ENCODE data around the gene C2orf49.

Gene C2orf49

DNA sequence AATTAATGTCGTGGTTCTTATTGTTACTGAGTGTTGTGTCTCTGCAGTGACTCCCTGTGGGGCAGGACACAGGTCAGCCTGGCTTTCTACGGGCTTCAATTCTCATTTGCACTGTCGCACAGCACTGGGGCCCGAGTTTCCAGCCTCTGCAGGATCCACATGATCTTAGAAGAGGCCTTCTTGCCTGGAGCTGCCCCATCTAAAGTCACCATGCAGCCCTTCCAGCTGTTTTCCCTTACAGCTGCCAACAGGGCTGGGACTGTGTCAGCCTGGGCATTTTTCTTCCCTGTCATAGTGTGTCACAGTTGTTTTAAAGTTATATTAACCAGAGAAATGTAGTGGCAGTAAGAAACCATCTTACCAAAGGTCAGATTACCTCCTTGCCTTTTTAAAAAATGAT is 34.5 kb downstream of the C2orf49 start:
- H4K8ac ChIP-seq (ENCODE audit: low read depth, low read length), result no peak overlapping the region
- H3K4me3 ChIP-seq (ENCODE audit: low read length in 2 of 2), result no peak overlapping the region
- no peak overlapping the region for H3K27ac ChIP-seq (replicated peaks; ENCODE audit: low read length)
- no peak overlapping the region for H3K4me2 ChIP-seq (ENCODE audit: insufficient read depth, low read length, poor library complexity, severe bottlenecking)
- DNase-seq (ENCODE audit: low spot score), result no peak
- H3K23ac ChIP-seq (ENCODE audit: low read depth, low read length, poor library complexity), result no peak overlapping the region
- H2BK15ac ChIP-seq (ENCODE audit: low read length), result no peak overlapping the region
- H3K79me1 ChIP-seq (ENCODE audit: low read depth, low read length), result no peaks in the 10 kb centered on the region
- no CpG with 5 or more reads among the region's 4 CpGs for WGBS, 2 donors (ENCODE audit: extremely low coverage in 2 of 2, insufficient read length in 2 of 2, insufficient replicate concordance in 1 of 2)
- no peak overlapping the region for H2AK5ac ChIP-seq (ENCODE audit: low read depth, low read length)
- no peak overlapping the region for H3K14ac ChIP-seq (ENCODE audit: low read length)
- H2AFZ ChIP-seq (ENCODE audit: low read length), result no peak overlapping the region
- no peak overlapping the region for H2BK5ac ChIP-seq (ENCODE audit: low read length)
- peaks cover 7 to 71% of the 10 kb centered on the region in 2 donors for H3K36me3 ChIP-seq (replicated peaks in 1 of 2; ENCODE audit: control insufficient read depth in 2 of 2, insufficient read depth in 2 of 2, low read length in 2 of 2)
- H3K4ac ChIP-seq (ENCODE audit: low read length), result no peak overlapping the region
- H2BK12ac ChIP-seq (ENCODE audit: low read length), result no peak overlapping the region
- H2BK120ac ChIP-seq (ENCODE audit: low read depth, low read length), result no peak overlapping the region
- H3K18ac ChIP-seq (ENCODE audit: low read length), result no peak overlapping the region
- H3K9me3 ChIP-seq (replicated peaks in 1 of 2; ENCODE audit: control insufficient read depth in 2 of 2, insufficient read depth in 1 of 2, low read depth in 1 of 2, low read length in 2 of 2), result no peaks in the 10 kb centered on the region
- H3K4me1 ChIP-seq (ENCODE audit: control insufficient read depth in 2 of 2, insufficient read depth in 1 of 2, low read depth in 1 of 2, low read length in 2 of 2), result peaks cover 0 to 5% of the 10 kb centered on the region in 2 donors
- no peak overlapping the region for H3K9ac ChIP-seq (ENCODE audit: low read depth, low read length, poor library complexity)
- H3K27me3 ChIP-seq (ENCODE audit: control insufficient read depth in 3 of 3, insufficient read depth in 3 of 3, low read depth in 1 of 3, low read length in 3 of 3), result no peaks in the 10 kb centered on the region
- H4K91ac ChIP-seq (ENCODE audit: low read depth, low read length, poor library complexity), result no peak overlapping the region

DNA sequence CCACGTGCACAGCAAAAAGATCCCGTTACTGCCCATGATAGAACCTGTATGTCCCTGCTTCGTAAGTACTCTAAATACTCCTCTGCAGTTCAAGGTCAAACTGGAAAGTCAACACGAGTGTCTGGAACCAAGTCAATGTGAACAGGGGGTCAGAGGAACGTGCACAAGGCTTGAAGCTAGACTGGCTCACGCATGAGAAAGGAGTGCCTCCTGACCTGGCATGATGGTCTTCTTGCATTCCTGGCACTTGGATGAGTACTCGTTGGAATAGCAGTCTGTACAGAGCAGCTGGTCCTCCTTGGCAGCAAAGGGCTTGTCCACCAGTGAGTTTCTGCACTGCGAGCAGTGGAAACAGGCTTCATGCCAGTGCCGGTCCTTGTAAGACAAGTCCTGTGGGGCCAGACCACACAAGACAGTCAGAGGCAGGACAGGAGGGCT is 36.0 kb downstream of the C2orf49 start:
- Histone ChIP-seq H3K4ac (ENCODE audit: low read length) (no peak overlapping the region), H3K23ac (ENCODE audit: low read depth, low read length, poor library complexity) (no peak overlapping the region), H3K14ac (ENCODE audit: low read length) (no peak overlapping the region), H2BK120ac (ENCODE audit: low read depth, low read length) (no peak overlapping the region), H3K9ac (ENCODE audit: low read depth, low read length, poor library complexity) (no peak overlapping the region), H3K4me1 (ENCODE audit: control insufficient read depth in 2 of 2, insufficient read depth in 1 of 2, low read depth in 1 of 2, low read length in 2 of 2) (peaks cover 0 to 5% of the 10 kb centered on the region in 2 donors), H2AK5ac (ENCODE audit: low read depth, low read length) (no peak overlapping the region), H3K4me3 (ENCODE audit: low read length in 2 of 2) (no peak overlapping the region), H3K36me3 (replicated peaks in 1 of 2; ENCODE audit: control insufficient read depth in 2 of 2, insufficient read depth in 2 of 2, low read length in 2 of 2) (peaks cover 3 to 62% of the 10 kb centered on the region in 2 donors), H4K91ac (ENCODE audit: low read depth, low read length, poor library complexity) (no peak overlapping the region), H4K8ac (ENCODE audit: low read depth, low read length) (no peak overlapping the region), H2BK5ac (ENCODE audit: low read length) (no peak overlapping the region), H3K79me1 (ENCODE audit: low read depth, low read length) (no peaks in the 10 kb centered on the region), H2BK15ac (ENCODE audit: low read length) (no peak overlapping the region), H3K27ac (replicated peaks; ENCODE audit: low read length) (no peak overlapping the region), H3K27me3 (ENCODE audit: control insufficient read depth in 3 of 3, insufficient read depth in 3 of 3, low read depth in 1 of 3, low read length in 3 of 3) (no peaks in the 10 kb centered on the region), H2AFZ (ENCODE audit: low read length) (no peak overlapping the region), H3K4me2 (ENCODE audit: insufficient read depth, low read length, poor library complexity, severe bottlenecking) (no peak overlapping the region), H3K18ac (ENCODE audit: low read length) (no peak overlapping the region), H2BK12ac (ENCODE audit: low read length) (no peak overlapping the region), H3K9me3 (replicated peaks in 1 of 2; ENCODE audit: control insufficient read depth in 2 of 2, insufficient read depth in 1 of 2, low read depth in 1 of 2, low read length in 2 of 2) (no peaks in the 10 kb centered on the region)
- no CpG with 5 or more reads among the region's 9 CpGs for WGBS, 2 donors (ENCODE audit: extremely low coverage in 2 of 2, insufficient read length in 2 of 2, insufficient replicate concordance in 1 of 2)
- DNase-seq (ENCODE audit: low spot score), result no peak

DNA sequence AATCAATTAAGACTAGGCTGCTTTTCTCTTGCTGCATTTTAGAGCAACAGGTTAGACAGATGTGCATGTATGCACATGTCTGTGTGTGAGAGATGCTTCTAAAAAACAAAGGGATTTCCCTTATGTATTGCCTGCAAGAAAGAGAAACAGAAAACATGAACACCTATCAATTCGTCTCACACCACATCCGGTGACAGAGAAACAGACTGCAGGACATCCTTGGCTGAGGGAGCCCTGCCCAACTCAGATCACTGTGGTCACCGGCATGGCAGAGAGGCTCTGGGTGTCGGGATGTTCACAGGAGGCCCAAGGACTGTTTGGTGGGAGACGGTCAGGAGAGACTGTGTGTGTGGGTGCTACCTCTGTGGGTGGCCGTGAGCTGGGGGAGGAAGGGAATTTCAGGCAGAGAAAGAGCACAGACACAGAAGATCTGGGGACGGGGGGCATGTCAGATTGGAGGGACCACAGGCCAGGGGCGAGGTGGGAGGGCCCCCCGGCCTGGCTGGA is 36.6 kb downstream of the C2orf49 start:
- H3K4me1 ChIP-seq (ENCODE audit: control insufficient read depth in 2 of 2, insufficient read depth in 1 of 2, low read depth in 1 of 2, low read length in 2 of 2), result peaks cover 0 to 5% of the 10 kb centered on the region in 2 donors

GRCh38 chr2:105375001-105375561 is 37.7 kb downstream of the C2orf49 start:
- H4K8ac ChIP-seq (ENCODE audit: low read depth, low read length), result no peak overlapping the region
- no peaks in the 10 kb centered on the region for H3K79me1 ChIP-seq (ENCODE audit: low read depth, low read length)
- H3K9me3 ChIP-seq (replicated peaks in 1 of 2; ENCODE audit: control insufficient read depth in 2 of 2, insufficient read depth in 1 of 2, low read depth in 1 of 2, low read length in 2 of 2), result no peaks in the 10 kb centered on the region
- H3K9ac ChIP-seq (ENCODE audit: low read depth, low read length, poor library complexity), result no peak overlapping the region
- H2BK15ac ChIP-seq (ENCODE audit: low read length), result no peak overlapping the region
- H2AFZ ChIP-seq (ENCODE audit: low read length), result no peak overlapping the region
- H3K4me1 ChIP-seq (ENCODE audit: control insufficient read depth in 2 of 2, insufficient read depth in 1 of 2, low read depth in 1 of 2, low read length in 2 of 2), result peaks cover 0 to 5% of the 10 kb centered on the region in 2 donors
- H3K23ac ChIP-seq (ENCODE audit: low read depth, low read length, poor library complexity), result no peak overlapping the region
- H2BK120ac ChIP-seq (ENCODE audit: low read depth, low read length), result no peak overlapping the region
- H2BK5ac ChIP-seq (ENCODE audit: low read length), result no peak overlapping the region
- no CpG with 5 or more reads among the region's 15 CpGs for WGBS, 2 donors (ENCODE audit: extremely low coverage in 2 of 2, insufficient read length in 2 of 2, insufficient replicate concordance in 1 of 2)
- H2BK12ac ChIP-seq (ENCODE audit: low read length), result no peak overlapping the region
- H3K36me3 ChIP-seq (replicated peaks in 1 of 2; ENCODE audit: control insufficient read depth in 2 of 2, insufficient read depth in 2 of 2, low read length in 2 of 2), result peaks cover 3 to 49% of the 10 kb centered on the region in 2 donors
- H3K14ac ChIP-seq (ENCODE audit: low read length), result no peak overlapping the region
- no peak overlapping the region for H3K27ac ChIP-seq (replicated peaks; ENCODE audit: low read length)
- H3K4ac ChIP-seq (ENCODE audit: low read length), result no peak overlapping the region
- no peak for DNase-seq (ENCODE audit: low spot score)
- H4K91ac ChIP-seq (ENCODE audit: low read depth, low read length, poor library complexity), result no peak overlapping the region
- no peaks in the 10 kb centered on the region for H3K27me3 ChIP-seq (ENCODE audit: control insufficient read depth in 3 of 3, insufficient read depth in 3 of 3, low read depth in 1 of 3, low read length in 3 of 3)
- no peak overlapping the region for H3K4me3 ChIP-seq (ENCODE audit: low read length in 2 of 2)
- no peak overlapping the region for H3K4me2 ChIP-seq (ENCODE audit: insufficient read depth, low read length, poor library complexity, severe bottlenecking)
- no peak overlapping the region for H3K18ac ChIP-seq (ENCODE audit: low read length)
- H2AK5ac ChIP-seq (ENCODE audit: low read depth, low read length), result no peak overlapping the region

More for the DNA sequence above, 36.6 kb downstream of the C2orf49 start:
- no peak overlapping the region for H3K9ac ChIP-seq (ENCODE audit: low read depth, low read length, poor library complexity)
- H4K91ac ChIP-seq (ENCODE audit: low read depth, low read length, poor library complexity), result no peak overlapping the region
- H3K4ac ChIP-seq (ENCODE audit: low read length), result no peak overlapping the region
- H2BK5ac ChIP-seq (ENCODE audit: low read length), result no peak overlapping the region
- H3K4me3 ChIP-seq (ENCODE audit: low read length in 2 of 2), result no peak overlapping the region
- H3K18ac ChIP-seq (ENCODE audit: low read length), result no peak overlapping the region
- no peaks in the 10 kb centered on the region for H3K9me3 ChIP-seq (replicated peaks in 1 of 2; ENCODE audit: control insufficient read depth in 2 of 2, insufficient read depth in 1 of 2, low read depth in 1 of 2, low read length in 2 of 2)
- no peak overlapping the region for H3K4me2 ChIP-seq (ENCODE audit: insufficient read depth, low read length, poor library complexity, severe bottlenecking)
- H3K27me3 ChIP-seq (ENCODE audit: control insufficient read depth in 3 of 3, insufficient read depth in 3 of 3, low read depth in 1 of 3, low read length in 3 of 3), result no peaks in the 10 kb centered on the region
- DNase-seq (ENCODE audit: low spot score), result no peak
- H4K8ac ChIP-seq (ENCODE audit: low read depth, low read length), result no peak overlapping the region
- H3K79me1 ChIP-seq (ENCODE audit: low read depth, low read length), result no peaks in the 10 kb centered on the region
- H2AK5ac ChIP-seq (ENCODE audit: low read depth, low read length), result no peak overlapping the region
- H2AFZ ChIP-seq (ENCODE audit: low read length), result no peak overlapping the region
- H2BK15ac ChIP-seq (ENCODE audit: low read length), result no peak overlapping the region
- no peak overlapping the region for H3K23ac ChIP-seq (ENCODE audit: low read depth, low read length, poor library complexity)
- H2BK12ac ChIP-seq (ENCODE audit: low read length), result no peak overlapping the region
- no peak overlapping the region for H3K27ac ChIP-seq (replicated peaks; ENCODE audit: low read length)
- H2BK120ac ChIP-seq (ENCODE audit: low read depth, low read length), result no peak overlapping the region
- peaks cover 3 to 56% of the 10 kb centered on the region in 2 donors for H3K36me3 ChIP-seq (replicated peaks in 1 of 2; ENCODE audit: control insufficient read depth in 2 of 2, insufficient read depth in 2 of 2, low read length in 2 of 2)
- no CpG with 5 or more reads among the region's 9 CpGs for WGBS, 2 donors (ENCODE audit: extremely low coverage in 2 of 2, insufficient read length in 2 of 2, insufficient replicate concordance in 1 of 2)
- no peak overlapping the region for H3K14ac ChIP-seq (ENCODE audit: low read length)
